Vagina (tissue), 2 donors: Measurements from ENCODE around the gene ARMH3.

Source experiments
- POLR2A ChIP-seq, 2 donors: fragments of 450-650 bp; IDR thresholded peaks; one replicate each; pipeline ENCODE4 v1.6.1; 2017; ENCODE audit warnings: antibody characterized with exemption in 2 of 2, mild to moderate bottlenecking in 2 of 2, moderate library complexity in 2 of 2
- POLR2AphosphoS5 ChIP-seq, 2 donors: sonication (generic); formaldehyde crosslinking; IDR thresholded peaks; one replicate each; pipeline ENCODE4 v1.9.0; 2017; ENCODE audit warnings: antibody characterized with exemption in 2 of 2, mild to moderate bottlenecking in 2 of 2, low read depth in 1 of 2; ENCODE audit not compliant: insufficient read depth in 1 of 2
- TF ChIP-seq, protein P1 (sequence below), 3 experiments: fragments of 450-650 bp in 2 of 3; fragments of 200-600 bp in 1 of 3; sonication (generic) in 1 of 3; IDR thresholded peaks; one replicate each; pipeline ENCODE4 v1.5.1; 2017 to 2019; ENCODE audit warnings: antibody characterized with exemption in 3 of 3, mild to moderate bottlenecking in 2 of 3, moderate library complexity in 2 of 3

GRCh38 chr10:101839416-101840063, 216.4 kb downstream of the ARMH3 start:
- TF ChIP-seq, protein P1, sequence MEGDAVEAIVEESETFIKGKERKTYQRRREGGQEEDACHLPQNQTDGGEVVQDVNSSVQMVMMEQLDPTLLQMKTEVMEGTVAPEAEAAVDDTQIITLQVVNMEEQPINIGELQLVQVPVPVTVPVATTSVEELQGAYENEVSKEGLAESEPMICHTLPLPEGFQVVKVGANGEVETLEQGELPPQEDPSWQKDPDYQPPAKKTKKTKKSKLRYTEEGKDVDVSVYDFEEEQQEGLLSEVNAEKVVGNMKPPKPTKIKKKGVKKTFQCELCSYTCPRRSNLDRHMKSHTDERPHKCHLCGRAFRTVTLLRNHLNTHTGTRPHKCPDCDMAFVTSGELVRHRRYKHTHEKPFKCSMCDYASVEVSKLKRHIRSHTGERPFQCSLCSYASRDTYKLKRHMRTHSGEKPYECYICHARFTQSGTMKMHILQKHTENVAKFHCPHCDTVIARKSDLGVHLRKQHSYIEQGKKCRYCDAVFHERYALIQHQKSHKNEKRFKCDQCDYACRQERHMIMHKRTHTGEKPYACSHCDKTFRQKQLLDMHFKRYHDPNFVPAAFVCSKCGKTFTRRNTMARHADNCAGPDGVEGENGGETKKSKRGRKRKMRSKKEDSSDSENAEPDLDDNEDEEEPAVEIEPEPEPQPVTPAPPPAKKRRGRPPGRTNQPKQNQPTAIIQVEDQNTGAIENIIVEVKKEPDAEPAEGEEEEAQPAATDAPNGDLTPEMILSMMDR (IDR thresholded peaks at IDR 0.05) = no peak
- no peak for TF ChIP-seq POLR2A (IDR thresholded peaks at IDR 0.05)
- no peak for TF ChIP-seq POLR2AphosphoS5 (IDR thresholded peaks at IDR 0.05; ENCODE audit: insufficient read depth in 1 of 2, low read depth in 1 of 2)
